GM19025 (cell line): ENCODE data around the gene SAMD9L.

Source experiments
- ATAC-seq: cut with Tn5 transposase; IDR thresholded peaks from one replicate; pipeline ENCODE4 v1.9.1; 2021; ENCODE audit warnings: mild to moderate bottlenecking, low read depth, moderate library complexity; ENCODE audit not compliant: unreplicated experiment

The SAMD9L gene

GRCh38 chr7:93148144-93148543 is at the start of gene SAMD9L:
SAMD9L (minus strand) TSS chr7:93148385; CDS start chr7:93135971, 12,414 bp downstream.
- peak; percentile 60 for ATAC-seq

- ATAC-seq: no peak
Observed at GRCh38 chr7:93196336-93196735, 48.2 kb upstream of the SAMD9L start.

- no peak for ATAC-seq
Observed at GRCh38 chr7:93194386-93194785, 46.2 kb upstream of the SAMD9L start.

GRCh38 chr7:93188870-93189634 is 40.9 kb upstream of the SAMD9L start:
- no peak for ATAC-seq

GRCh38 chr7:93185303-93186027 is 37.3 kb upstream of the SAMD9L start:
- no peak for ATAC-seq

GRCh38 chr7:93179173-93179572 is 31.0 kb upstream of the SAMD9L start:
- no peak for ATAC-seq

- no peak for ATAC-seq
Observed at GRCh38 chr7:93178213-93178612, 30.0 kb upstream of the SAMD9L start.

- no peak for ATAC-seq
Observed at GRCh38 chr7:93176992-93177580, 28.9 kb upstream of the SAMD9L start.

GRCh38 chr7:93175219-93175618 is 27.0 kb upstream of the SAMD9L start:
- ATAC-seq: no peak

GRCh38 chr7:93172683-93173082 is 24.5 kb upstream of the SAMD9L start:
- no peak for ATAC-seq

- ATAC-seq: no peak
Observed at GRCh38 chr7:93171606-93172226, 23.5 kb upstream of the SAMD9L start.

GRCh38 chr7:93165447-93165846 is 17.3 kb upstream of the SAMD9L start:
- peak; percentile 97 for ATAC-seq

- no peak for ATAC-seq
Observed at GRCh38 chr7:93164766-93165165, 16.6 kb upstream of the SAMD9L start.

GRCh38 chr7:93161181-93161762 is 13.1 kb upstream of the SAMD9L start:
- ATAC-seq: no peak

- ATAC-seq: no peak
Observed at GRCh38 chr7:93160410-93160809, 12.2 kb upstream of the SAMD9L start.

GRCh38 chr7:93159490-93159889 is 11.3 kb upstream of the SAMD9L start:
- ATAC-seq: no peak

- no peak for ATAC-seq
Observed at GRCh38 chr7:93156884-93157283, 8.7 kb upstream of the SAMD9L start.

GRCh38 chr7:93150200-93150835 is 2.1 kb upstream of the SAMD9L start:
- no peak for ATAC-seq

GRCh38 chr7:93148727-93149126 is 542 bp upstream of the SAMD9L start:
- ATAC-seq: no peak

- ATAC-seq: peak; percentile 68
Observed at GRCh38 chr7:93147363-93147762, 822 bp downstream of the SAMD9L start.
